AG04449 (cell line): ENCODE results near the gene CTU2.

ENCODE experiments used
- CTCF ChIA-PET: fragments of 350-600 bp; formaldehyde crosslinking; extraction: SDS; loops from one replicate; lab custom pipeline; 2021; ENCODE audit warnings: antibody characterized with exemption; lab: Yijun Ruan, JAX
- POLR2A ChIA-PET: fragments of 400-600, 350-600 bp; formaldehyde crosslinking; extraction: SDS; loops from one replicate; lab custom pipeline; 2020; ENCODE audit warnings: antibody characterized with exemption, inconsistent platforms; lab: Yijun Ruan, JAX
- DNase-seq: peaks from one replicate; pipeline ENCODE4 v3.0.0-alpha.2; 2010; ENCODE audit warnings: low read depth, low spot score
- H3K4me3 ChIP-seq: 2 replicates; pipeline ENCODE4 v1.5.1; 2011; ENCODE audit warnings: low read depth, mild to moderate bottlenecking, control low read depth, low read length
- TF ChIP-seq, protein P1 (sequence below): IDR thresholded peaks from one replicate; pipeline ENCODE4 v1.5.1; 2011; ENCODE audit warnings: mild to moderate bottlenecking, moderate library complexity, low read length, control low read depth, inconsistent platforms; ENCODE audit not compliant: insufficient read depth; ENCODE audit errors: missing control alignments

Gene CTU2

DNA sequence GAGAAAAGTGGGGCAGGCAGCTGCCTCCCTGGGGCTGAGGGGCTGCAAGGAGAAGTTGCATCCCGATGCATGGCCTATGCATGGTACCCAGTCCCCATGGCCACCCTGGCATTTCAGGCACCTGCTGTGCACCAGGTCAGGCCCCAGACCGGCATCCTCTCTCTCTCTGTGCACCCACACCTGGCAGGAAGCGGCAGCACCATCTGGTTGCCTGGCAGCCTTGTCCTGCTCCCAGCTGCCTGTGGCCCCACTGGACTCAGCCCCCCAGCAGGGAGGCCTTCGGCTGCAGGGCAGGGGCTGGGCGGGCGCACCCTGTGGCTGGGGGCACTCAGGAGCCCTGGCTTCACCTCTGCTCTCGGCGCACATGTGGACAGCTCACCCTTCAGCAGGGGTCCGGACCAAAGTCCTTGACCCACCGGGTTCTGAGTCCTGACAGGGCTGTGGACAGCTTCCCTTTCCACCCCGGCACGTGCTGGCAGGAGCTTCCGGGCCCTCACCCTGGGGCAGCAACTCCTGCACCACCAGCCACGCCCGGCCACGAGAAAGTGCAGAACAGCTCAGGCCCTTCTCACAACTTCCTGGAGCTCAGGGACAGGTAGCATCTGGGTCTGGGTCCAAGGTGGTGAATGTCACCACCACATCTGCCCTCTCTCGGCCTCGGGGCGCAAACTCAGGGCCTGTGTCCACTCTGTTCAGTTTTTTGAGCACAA, 36.7 kb downstream of the CTU2 start:
- H3K4me3 ChIP-seq = no peak overlapping the region
- CTCF ChIA-PET = interaction anchor here (0.6 to 25.4 kb wide), 23 partner anchors 9 to 474 kb away, joined by 3 to 544 read pairs (median 4); partner anchors contain the start of genes PIEZO1 and ZNF778
- TF ChIP-seq, protein P1, sequence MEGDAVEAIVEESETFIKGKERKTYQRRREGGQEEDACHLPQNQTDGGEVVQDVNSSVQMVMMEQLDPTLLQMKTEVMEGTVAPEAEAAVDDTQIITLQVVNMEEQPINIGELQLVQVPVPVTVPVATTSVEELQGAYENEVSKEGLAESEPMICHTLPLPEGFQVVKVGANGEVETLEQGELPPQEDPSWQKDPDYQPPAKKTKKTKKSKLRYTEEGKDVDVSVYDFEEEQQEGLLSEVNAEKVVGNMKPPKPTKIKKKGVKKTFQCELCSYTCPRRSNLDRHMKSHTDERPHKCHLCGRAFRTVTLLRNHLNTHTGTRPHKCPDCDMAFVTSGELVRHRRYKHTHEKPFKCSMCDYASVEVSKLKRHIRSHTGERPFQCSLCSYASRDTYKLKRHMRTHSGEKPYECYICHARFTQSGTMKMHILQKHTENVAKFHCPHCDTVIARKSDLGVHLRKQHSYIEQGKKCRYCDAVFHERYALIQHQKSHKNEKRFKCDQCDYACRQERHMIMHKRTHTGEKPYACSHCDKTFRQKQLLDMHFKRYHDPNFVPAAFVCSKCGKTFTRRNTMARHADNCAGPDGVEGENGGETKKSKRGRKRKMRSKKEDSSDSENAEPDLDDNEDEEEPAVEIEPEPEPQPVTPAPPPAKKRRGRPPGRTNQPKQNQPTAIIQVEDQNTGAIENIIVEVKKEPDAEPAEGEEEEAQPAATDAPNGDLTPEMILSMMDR = no peak
- POLR2A ChIA-PET = interaction anchor here (1.5 kb wide), 1 partner anchor 42 kb away, joined by 3 read pairs; the partner anchor contains the start of gene PIEZO1
- DNase-seq = no peak

DNA sequence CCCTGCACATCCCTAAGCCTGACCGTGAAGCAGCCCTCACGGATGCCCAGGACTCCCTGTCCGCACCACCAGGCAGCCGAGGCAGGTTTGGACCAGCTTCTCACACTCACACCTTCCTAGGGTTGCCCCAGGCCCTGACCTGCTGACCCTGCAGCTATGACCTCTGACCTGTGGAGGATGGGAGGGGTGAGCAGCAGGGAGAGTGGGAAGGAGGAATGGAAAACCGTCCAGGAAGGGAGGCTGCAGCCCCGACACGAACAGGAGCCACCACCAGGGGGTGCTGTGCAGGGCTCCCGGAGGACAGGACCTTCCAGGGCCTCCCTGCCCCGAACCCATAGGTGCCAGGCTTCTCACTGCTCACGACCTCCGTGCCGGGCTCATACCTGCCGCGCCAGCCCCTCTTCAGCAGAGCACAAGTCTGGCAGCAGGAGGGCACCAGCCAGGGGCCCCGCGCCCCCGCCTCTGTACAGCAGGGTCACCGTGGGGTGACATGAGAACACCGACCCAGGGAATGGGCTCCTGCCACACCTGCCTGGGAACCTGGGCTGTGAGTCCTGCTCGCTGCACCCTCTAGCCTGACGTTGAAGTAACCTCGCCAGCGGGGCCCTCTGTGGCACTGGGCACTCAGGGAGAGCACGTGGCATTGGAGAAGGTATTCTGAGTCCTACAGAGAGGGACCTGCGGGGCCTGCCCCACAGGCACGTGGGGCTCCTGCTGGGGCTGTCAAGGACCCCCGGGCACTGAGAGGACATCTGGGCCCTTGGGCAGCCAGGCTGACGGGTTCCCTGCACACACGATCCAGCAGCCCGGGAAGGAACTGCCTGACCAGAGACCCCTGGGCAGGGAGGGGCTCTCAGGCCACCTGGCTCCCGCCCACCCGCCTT, 37.6 kb downstream of the CTU2 start:
- CTCF ChIA-PET = interaction anchor here (0.6 to 25.4 kb wide), 24 partner anchors 8 to 474 kb away, joined by 3 to 544 read pairs (median 4); partner anchors contain the start of genes PIEZO1 and ZNF778
- H3K4me3 ChIP-seq = no peak overlapping the region
- POLR2A ChIA-PET = interaction anchor here (1.5 kb wide), 1 partner anchor 41 kb away, joined by 3 read pairs; the partner anchor contains the start of gene PIEZO1
- no peak for DNase-seq
- TF ChIP-seq, protein P1 = peak; percentile 93

DNA sequence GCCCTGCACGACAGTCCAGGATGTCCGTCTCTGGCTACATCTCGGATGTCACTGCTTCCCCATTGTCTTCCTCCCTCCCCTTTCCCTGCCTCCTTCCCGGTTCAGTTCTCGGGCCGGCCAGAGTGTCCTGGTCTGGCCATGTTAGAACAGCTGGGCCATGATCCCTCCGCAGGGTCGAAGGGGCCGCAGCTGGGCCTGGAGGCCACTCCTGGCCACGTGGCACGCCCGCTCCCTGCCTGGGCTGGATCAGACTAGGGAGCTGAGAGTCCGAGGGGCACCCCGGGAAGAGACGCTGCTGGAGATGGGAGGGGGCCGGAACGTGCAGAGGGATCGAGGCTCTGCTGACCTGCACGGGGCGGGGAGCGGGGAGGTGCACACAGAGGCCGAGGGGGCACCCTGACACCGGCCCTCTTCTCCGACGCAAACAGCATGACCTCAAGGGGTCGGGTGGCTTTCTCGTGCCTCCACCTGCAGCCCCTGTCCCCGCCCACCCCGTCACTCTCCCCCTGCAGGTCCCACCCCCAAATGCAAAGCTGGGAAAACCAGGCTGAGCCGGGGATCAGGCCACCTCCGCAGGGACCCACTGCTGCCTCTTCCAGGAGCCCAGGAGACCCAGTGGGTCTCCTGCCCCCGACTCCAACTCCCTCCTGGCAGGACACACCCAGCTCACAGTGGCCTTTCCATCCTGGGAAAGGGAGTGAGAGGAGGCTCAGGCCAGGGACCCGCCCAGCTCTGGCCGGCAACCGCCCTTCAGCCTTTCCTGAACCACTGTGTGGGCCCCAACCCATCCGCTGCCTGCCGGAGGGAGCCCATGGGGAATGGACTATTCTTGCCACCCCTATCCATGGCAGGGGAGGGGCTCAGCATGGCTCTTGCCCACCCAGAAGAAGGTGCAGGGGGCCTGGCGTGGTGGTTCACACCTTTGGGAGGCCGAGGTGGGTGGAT, 38.5 kb downstream of the CTU2 start:
- ChIA-PET POLR2A (interaction anchor here (0.6 kb wide), 1 partner anchor 411 kb away, joined by 3 read pairs; no protein-coding TSS in a partner anchor), CTCF (interaction anchor here (0.8 to 25.4 kb wide), 5 partner anchors 8 to 55 kb away, joined by 3 to 544 read pairs (median 17); no protein-coding TSS in a partner anchor)
- TF ChIP-seq, protein P1 = no peak
- no peak overlapping the region for H3K4me3 ChIP-seq
- no peak for DNase-seq

DNA sequence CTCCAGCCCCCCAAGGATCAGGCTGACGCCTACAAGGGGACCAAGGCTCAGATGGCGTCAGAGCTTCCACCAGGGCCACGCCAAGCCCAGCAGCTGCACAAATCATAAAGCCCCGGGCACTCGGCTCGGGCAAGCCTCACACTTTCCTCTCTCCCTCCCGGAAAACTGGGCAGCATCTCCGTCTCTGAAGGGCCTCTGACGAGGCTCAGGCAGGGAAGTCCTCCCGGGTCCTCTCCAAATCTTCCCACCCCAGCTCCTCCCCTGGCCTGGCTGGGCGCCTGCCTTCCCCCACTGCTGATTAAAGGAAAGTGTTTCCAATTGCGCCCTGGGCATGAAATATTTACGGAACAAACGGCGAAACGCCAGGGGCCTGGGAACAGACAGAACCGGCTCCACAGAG, 40.2 kb downstream of the CTU2 start:
- ChIA-PET POLR2A (interaction anchor here (1.0 kb wide), 1 partner anchor 38 kb away, joined by 3 read pairs; no protein-coding TSS in a partner anchor), CTCF (interaction anchor here (1.2 to 25.4 kb wide), 7 partner anchors 8 to 111 kb away, joined by 3 to 544 read pairs (median 5); no protein-coding TSS in a partner anchor)
- TF ChIP-seq, protein P1 = no peak
- DNase-seq = no peak
- no peak overlapping the region for H3K4me3 ChIP-seq

DNA sequence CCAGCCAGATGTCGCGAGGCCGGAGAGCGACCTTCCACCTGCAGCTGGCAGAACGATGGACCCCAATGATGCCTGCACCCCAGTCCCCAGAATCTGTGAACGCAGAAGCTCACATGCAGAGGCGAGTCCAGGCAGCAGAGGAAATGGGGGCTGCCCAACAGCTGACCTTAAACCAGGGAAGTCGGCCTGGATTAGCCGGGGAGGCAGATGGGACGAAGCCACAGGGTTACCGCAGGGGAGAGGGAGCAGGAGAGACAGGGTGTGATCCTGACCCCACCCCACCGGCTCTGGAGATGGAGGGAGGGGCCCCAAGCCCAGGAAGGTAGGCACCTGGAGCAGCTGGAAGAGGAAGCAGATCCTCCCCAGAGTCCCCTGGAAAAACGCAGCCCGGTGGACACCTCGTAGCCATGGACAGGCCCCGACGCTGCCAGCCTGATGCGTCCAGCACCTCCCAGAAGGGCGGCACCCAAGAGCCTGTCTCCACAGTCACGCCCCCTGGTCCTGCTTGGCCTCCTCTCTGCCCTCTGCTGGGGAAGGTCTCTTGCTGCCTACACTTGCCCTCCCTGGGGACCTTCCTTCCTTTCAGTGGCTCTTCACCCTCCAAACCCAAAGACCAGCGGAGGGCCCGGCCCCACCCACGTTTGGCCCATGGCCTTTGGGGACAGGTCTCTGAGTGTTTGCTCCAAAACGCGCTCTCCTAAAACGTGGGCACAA, 41.4 kb downstream of the CTU2 start:
- DNase-seq = no peak

More for the DNA sequence above, 41.4 kb downstream of the CTU2 start:
- H3K4me3 ChIP-seq = no peak overlapping the region
- TF ChIP-seq, protein P1 = peak; percentile 38
- ChIA-PET CTCF (interaction anchor here (1.0 to 25.4 kb wide), 8 partner anchors 9 to 110 kb away, joined by 3 to 544 read pairs (median 4); no protein-coding TSS in a partner anchor), POLR2A (interaction anchor here (1.0 kb wide), 1 partner anchor 36 kb away, joined by 3 read pairs; no protein-coding TSS in a partner anchor)
